Activated CD8-positive, alpha-beta memory T cell treated with anti-CD3 and anti-CD28 coated beads for 36 hours (primary cell): Measurements from ENCODE around the gene ANKH. TPM values are rescaled to one million over a fixed set of nuclear protein-coding genes. Genes with fewer than 3 reads are reported as not detected.
"Not testable (repeated sequence)": the region's sequence is repeated elsewhere in the genome, so short reads cannot be mapped to it uniquely, and the experiment has no call there.

ENCODE experiments used
- CTCF ChIA-PET: fragments of 350-600 bp; sonication (Branson Sonifier 250); formaldehyde crosslinking; loops from one replicate; lab custom pipeline; 2021; ENCODE audit warnings: antibody characterized with exemption; lab: Charles Lee
- POLR2A ChIA-PET: fragments of 350-600 bp; sonication (Branson Sonifier 250); formaldehyde crosslinking; loops from one replicate; lab custom pipeline; 2021; ENCODE audit warnings: antibody characterized with exemption; lab: Charles Lee
- total RNA-seq, 2 experiments: library from RNA; stranded (reverse); gene quantifications; one replicate each; pipeline ENCODE4 v1.2.3, GENCODE V29; 2021

Gene ANKH
- total RNA-seq, 2 experiments from 2014 or later: 88.6 to 90.1 TPM

DNA sequence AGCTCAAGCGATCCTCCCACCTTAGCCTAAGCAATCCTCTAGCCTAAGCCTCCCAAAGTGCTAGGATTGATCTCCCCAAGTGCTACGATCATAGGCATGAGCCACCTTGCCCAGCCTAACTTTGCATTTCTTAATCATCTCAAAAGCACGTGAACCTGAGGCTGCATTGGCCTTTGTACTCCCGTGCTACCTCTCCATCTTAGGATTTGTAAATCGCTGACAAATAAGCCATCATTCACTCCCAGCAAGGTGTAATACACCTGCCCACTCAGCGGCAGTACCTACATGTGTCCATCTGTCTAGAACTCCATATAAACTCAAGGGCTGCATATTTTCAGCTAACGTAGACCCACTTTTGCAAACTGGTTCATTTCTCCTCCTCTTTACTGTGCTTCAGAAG, 2.8 kb downstream of the ANKH start:
- ChIA-PET POLR2A (no interaction called here), CTCF (interaction anchor here (2.5 kb wide), 1 partner anchor 124 kb away, joined by 7 read pairs; no protein-coding TSS in a partner anchor)

DNA sequence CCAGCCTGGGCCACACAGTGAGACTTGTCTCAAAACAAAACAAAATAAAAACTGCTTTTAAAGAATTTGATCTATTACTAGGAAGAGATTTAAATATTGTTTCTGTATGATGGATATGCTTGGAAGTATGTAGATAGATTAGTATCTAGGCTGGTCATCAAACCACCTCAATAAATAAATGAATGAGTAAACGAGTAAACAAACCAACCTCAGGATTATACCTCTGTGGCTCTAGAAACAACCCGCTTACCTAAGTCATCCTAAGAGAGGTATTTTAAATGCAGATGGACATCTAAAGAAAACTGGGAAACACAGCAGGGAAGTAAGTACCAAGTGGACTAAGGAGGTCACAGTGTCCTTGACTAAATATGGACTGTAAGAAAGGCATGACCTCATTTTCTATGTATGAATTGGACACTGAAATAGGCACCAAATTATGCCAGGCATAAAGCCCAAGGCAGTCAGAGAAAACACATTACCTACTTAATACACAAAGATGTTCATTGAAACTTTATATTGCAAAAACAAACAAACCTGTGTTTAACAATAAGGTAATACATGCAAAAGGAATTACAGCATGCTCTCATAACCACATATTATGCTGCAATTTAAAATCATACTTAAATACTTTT, 7.3 kb downstream of the ANKH start:
- CTCF ChIA-PET: no interaction called here
- POLR2A ChIA-PET: no interaction called here

DNA sequence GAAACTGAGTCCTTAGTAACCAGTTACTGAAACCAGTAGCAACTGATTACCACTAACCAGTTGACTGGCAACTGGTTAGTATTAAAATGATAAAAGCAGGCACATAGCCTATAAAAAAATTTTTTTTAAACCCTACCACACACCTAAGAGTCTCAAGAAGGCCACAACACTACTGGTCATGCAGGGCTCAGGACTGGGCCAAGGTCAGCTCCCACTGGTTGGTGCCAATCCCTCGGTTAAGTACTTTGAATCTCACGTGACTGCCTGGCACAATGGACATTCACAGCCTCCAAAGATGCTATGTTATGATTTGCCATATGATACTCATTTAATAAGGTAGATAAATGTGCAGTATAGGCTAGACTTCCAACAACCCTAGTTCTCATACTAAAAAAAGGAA, 8.5 kb downstream of the ANKH start:
- ChIA-PET POLR2A (interaction anchor here (1.0 kb wide), 1 partner anchor 10 kb away, joined by 3 read pairs; no protein-coding TSS in a partner anchor), CTCF (no interaction called here)

DNA sequence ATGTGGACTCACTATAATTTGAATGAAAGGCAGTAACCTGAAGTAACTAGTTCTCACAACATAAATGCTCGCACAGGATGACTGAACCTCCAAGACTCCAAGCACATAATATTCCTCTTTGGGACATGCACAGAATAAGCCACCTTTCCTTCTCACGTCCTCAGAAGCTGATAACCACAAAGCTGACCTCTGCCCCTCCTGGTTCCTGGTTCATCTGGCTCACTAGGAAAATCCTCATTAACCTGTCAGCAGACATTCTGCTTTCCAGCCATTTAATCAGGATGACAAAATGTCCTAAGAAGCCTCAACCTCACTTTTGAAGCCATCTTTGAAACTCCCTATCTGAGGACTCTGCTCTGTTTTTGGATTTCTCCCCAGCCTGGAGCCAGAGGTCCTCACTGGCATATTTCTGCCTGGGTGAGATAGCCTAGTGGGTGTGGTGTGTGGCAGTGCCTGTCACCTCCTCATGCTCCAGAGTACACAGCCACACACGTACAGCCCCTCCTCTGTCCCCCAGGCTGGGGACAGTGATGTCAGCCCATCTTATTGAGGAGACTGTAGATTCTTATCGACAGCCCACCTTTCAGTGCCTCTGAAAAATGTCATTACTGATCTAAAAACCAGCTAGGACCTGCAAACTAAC, 10.3 kb downstream of the ANKH start:
- ChIA-PET POLR2A (interaction anchor here (0.9 kb wide), 1 partner anchor 11 kb away, joined by 3 read pairs; no protein-coding TSS in a partner anchor), CTCF (no interaction called here)

DNA sequence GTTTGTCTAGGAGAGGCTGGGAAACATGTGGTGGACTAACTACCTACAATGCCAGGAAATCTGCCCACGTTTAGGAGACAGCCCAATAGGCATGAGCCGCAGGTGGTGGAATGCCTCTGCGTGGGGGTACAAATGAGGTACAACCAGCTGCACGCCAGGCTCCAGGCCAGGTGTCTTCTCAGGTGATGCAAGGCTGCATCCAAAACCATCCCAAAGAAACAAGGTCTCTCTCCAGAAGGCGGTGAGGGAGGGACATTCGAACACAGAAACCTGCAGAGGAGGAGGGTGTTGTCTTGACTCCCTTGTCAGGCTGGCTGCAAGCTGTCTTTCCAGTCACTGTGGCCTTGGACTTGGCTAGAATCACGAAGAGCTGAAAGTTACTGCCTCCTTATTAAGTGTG, 11.6 kb downstream of the ANKH start:
- ChIA-PET CTCF (no interaction called here), POLR2A (interaction anchor here (0.6 kb wide), 1 partner anchor 770 kb away, joined by 3 read pairs; no protein-coding TSS in a partner anchor)

DNA sequence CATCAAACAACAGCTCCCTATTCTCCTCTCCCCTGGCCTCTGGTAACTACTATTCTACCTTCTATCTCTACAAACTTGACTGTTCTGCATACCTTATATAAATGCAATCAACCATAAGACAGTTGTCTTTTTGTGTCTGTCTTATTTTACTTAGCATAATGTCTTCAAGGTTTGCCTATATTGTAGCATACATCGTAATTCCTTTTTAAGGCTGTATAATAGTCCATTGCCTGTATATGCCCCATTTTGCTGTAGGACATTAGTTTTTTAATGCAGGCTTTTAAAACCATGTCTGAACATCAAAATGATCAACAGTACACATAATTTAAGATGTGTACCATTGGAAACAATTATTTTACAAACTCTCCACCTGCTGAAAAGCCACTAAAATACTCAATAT, 12.4 kb downstream of the ANKH start:
- POLR2A ChIA-PET: no interaction called here
- CTCF ChIA-PET: no interaction called here

DNA sequence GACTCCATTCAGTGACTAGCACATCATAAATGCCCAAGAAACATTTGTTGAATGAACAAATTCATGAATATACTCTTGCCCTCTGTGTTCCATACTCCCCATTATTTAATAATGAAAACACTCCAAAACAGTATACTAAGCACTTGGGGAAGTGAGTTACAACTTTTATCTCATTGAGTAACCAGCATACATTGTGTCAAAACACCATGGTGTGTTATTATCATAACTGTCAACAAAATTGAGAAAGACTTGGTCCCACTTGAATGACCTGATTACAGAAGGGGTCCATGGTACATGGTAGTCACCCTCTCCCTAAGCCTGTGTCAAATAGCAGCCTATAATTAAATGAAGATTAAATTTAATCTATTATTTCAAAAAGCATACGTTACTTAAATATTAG, 16.2 kb downstream of the ANKH start:
- POLR2A ChIA-PET: no interaction called here
- CTCF ChIA-PET: no interaction called here

DNA sequence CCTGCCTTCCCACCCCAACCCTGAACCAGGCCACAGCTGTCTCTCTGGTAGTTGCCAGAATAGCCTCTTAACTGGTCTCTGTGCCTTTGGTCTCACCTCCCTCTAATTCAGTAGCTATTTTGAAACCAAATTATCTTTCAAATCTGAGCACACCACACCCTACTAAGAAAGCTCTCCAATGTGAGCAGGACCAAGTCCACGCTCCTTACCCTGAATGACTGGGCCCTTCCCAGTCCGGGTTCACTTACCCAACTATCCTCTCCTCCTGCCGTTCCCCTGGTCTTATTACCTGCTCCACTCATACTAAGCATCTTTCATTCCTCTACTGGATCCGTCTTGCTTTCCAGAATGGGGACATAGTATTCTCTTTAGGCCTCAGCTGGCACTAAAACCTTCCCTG, 16.8 kb downstream of the ANKH start:
- ChIA-PET CTCF (no interaction called here), POLR2A (interaction anchor here (0.5 kb wide), 1 partner anchor 83 kb away, joined by 9 read pairs; no protein-coding TSS in a partner anchor)

DNA sequence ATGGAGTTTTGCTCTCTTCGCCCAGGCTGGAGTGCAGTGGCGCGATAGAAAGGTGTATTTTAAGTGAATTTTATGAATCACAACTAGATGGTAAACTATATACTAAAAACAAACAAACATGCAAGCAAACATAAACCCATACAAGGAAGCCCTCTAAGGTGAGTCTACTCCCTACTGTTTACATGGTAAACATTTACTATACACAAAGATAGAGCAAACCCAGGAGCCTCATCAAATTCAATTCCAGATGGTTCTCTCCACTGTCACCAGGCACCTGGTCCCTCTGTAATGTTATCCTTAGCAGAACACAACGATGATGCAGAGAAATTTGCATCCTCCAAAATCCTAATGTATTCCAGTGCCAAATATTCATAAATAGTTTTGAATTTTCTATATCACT, 17.9 kb downstream of the ANKH start:
- ChIA-PET CTCF (no interaction called here), POLR2A (no interaction called here)

DNA sequence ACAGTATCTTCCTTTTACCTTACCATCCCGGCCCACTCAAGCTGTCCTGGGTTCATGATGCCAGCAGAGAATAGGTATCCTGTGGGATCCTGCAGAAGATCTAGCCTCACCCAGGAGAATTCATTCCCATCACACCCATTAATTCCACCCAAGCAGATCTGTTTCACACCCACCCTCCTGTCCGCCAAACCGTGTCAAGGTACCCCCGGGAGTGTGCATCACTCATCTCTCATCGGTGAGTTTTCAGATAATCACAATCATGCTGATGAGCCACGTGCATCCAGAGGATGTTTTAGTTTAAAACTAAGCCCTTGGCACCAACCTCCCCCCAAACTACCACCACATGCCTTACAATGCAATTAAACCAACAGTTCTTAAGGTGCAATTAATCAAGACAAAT, 18.8 kb downstream of the ANKH start:
- ChIA-PET POLR2A (no interaction called here), CTCF (no interaction called here)

DNA sequence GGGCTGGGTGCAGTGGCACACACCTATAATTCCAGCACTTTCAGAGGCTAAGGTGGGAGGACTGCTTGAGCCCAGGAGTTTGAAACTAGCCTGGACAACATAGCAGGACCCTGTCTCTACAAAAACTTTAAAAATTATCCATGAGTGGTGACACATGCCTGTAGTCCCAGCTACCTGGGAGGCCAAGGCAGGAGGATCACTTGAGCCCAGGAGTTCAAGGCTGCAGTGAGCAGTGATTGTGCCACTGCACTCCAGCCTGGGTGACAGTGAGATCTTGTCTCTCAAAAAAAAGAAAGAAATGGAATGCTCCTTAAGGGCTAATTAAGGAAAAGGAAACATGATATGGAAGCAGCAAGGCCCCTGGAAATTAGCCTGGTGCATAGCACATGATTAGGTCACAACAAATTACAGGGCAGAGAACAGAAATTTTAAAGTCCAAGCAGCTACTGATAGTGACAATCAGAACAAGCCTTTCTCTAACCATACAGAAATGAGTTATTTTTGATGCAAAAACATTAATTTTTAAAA, 19.5 kb downstream of the ANKH start:
- ChIA-PET POLR2A (no interaction called here), CTCF (no interaction called here)

DNA sequence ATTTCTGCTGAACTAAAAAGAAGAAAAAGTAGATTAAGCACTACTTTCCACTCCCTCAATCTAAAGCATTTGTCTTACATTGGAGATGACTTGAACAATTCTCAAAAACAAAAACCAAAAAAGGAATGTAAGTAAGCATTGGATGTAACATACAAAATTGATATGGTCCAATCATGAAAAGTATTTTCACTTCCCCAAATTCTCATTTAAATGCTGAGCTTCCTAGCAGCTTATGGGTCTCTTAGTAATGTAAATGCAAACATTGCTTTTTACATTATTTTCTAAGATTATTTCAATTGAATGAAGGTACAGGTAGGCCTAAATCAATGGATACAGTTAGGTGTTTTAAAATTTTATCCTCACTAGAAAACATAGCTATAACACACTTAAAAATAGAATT, 20.0 kb downstream of the ANKH start:
- CTCF ChIA-PET: no interaction called here
- POLR2A ChIA-PET: no interaction called here

DNA sequence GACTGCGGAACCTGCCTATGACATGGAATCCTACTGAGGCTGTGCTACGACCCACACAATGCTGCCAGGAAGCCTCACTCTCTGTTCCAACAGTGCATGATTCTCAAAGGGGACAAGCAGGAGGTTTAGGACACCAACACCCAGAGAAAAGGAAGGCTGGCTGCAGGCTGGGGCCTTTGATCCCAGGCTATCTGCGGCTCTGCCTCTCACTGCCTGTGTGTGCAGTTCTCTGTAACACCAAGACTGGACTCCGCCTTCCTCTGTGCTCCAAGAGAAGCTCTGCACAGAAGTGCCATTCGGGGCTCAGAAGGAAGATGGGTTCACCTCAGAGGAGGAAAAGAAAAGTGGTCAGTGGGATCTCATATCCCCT, 20.5 kb downstream of the ANKH start:
- CTCF ChIA-PET: no interaction called here
- POLR2A ChIA-PET: no interaction called here

DNA sequence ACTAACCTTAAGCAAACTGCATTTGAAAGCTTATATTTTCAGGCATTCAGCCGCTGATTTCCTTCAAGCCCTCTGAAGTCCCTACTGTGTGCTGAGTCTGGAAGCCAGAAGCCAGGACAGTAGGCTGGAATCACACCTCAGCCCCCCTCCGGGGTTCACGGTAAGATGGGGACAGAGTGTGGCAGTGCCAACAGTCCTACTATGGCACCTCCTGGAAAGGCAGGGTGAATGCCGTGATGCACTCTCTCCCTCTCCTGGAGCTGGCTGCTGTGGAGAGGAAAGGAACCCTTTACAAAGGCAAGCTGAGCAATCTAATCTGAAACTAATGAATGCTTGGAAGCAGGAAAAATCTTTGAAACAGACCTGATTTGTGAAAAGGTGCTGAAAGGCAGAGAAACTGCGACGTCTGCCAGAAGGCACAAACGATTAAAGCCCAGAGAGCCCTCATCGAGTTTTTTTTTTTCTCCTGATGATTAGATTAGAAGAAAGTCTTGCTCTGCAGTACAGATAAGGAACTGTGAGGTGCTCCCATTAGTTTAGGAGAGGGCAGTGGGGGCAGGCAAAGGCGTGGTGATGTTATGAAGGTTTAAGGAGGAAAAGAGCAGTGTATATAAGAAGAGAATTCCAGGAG, 21.0 kb downstream of the ANKH start:
- ChIA-PET CTCF (interaction anchor here (0.6 kb wide), 1 partner anchor 10 kb away, joined by 3 read pairs; no protein-coding TSS in a partner anchor), POLR2A (interaction anchor here (1.1 kb wide), 1 partner anchor 11 kb away, joined by 3 read pairs; no protein-coding TSS in a partner anchor)

DNA sequence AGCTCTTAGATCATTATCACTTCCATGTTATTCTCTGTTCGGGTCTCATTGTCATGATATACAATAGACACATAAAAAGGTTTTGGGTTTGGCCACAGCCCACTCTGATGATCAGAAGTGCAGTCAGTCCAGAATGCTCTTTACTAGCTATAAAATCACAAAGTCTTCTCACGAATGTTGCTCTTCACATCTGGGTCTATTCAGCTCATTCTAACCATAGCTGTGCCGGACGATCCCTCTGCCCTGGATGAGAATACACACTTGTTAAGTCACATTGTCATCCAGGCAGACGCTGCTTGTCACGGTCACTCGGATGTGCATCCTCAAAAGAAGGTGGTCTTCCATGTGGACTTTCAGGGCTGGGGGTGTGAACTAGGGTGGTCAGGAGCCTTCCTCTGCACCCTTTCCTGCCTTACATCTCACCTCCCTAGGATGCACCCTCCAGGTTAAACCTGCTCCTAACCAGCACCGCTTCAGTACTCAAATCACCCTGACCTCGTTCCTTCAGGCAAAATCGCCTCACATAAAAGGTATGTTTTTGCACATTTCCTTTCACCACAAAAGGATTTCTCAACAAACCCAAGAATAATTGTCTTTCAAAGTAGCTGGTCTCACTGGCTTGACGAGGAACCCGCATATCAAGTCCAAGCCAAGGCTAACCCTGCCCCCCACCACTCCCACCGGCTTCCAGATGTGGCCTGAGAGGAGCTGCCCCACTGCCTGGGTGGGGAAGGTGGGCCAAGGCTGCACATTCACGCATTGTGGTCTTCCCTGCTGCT, 21.9 kb downstream of the ANKH start:
- POLR2A ChIA-PET: interaction anchor here (1.1 kb wide), 1 partner anchor 12 kb away, joined by 3 read pairs; no protein-coding TSS in a partner anchor

DNA sequence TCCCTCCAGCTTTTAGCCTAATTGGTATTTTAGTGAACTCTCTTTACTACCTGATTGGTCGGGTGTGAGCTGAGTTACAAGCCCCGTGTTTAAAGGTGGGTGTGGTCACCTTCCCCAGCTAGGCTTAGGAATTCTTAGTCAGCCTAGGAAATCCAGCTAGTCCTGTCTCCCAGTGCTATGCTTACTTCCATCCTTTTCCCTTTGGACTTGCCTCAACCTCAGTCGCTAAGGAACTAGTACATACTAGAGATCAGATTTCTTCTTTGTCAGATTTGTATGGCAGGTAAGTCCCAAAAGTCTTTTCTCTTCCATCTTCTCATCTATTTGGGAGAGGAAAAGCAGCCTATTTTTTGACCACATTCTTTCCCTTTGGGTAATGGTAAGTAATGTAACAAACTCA, 22.6 kb downstream of the ANKH start:
- CTCF ChIA-PET: interaction anchor here (1.1 kb wide), 1 partner anchor 9 kb away, joined by 3 read pairs; no protein-coding TSS in a partner anchor
- POLR2A ChIA-PET: not testable (repeated sequence)

More for the DNA sequence above, 21.9 kb downstream of the ANKH start:
- CTCF ChIA-PET: interaction anchor here (0.6 to 1.1 kb wide), 2 partner anchors 9 kb away, joined by 3 read pairs; no protein-coding TSS in a partner anchor

DNA sequence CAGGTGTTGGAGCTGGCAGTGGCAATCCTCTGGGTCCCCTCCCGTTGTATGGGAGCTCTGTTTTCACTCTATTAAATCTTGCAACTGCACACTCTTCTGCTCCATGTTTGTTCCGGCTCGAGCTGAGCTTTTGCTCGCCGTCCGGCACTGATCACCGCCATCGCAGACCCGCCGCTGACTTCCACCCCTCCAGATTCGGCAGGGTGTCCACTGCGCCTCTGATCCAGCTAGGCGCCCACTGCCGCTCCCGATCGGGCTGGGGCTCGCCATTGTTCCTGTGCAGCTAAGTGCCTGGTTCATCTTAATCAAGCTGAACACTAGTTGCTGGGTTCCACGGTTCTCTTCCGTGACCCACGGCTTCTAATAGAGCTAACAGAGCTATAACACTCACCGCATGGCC, 23.2 kb downstream of the ANKH start:
- POLR2A ChIA-PET: no interaction called here
- CTCF ChIA-PET: interaction anchor here (1.1 kb wide), 1 partner anchor 8 kb away, joined by 3 read pairs; no protein-coding TSS in a partner anchor

DNA sequence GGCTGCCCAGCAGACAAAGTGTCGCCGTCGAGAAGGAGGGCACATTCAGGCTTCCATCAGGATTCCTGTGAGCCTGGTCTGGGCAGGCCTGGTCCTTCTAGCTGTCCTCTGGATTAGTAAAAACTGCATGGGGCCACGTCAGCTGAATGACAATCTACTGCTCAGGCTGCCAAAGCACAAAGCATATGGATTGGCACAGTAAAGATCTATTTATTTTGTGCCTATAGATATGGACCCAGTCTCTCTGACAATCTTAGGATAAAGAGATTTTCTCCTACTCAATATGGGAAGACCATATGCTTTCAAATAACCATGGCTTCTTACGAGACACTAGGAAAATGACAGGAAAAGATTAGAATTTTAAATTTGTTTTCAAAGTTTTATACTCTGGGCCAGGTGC, 24.1 kb downstream of the ANKH start:
- CTCF ChIA-PET: interaction anchor here (0.6 kb wide), 1 partner anchor 157 kb away, joined by 3 read pairs; no protein-coding TSS in a partner anchor
- POLR2A ChIA-PET: no interaction called here

DNA sequence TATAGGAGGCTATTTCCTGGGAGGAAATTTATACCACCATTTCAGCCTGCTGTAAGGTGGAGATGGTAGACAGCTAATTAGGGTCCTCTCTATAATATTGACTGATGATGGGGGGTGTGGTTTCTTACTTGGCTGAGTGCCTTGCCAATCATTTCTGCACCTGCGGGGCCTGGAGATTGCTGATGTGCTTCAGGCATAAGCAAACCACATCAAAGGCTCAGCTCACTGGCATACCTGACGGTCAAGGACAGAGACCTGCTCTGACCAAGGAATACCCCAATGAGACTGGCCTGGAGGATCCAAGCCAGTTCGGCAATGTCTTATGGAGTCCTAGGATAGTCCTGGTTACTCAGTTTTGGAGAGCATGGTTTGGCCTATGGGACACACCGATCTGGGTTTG, 29.5 kb downstream of the ANKH start:
- CTCF ChIA-PET: interaction anchor here (0.6 kb wide), 1 partner anchor 33 kb away, joined by 3 read pairs; no protein-coding TSS in a partner anchor
- POLR2A ChIA-PET: no interaction called here
